Neural cell (in vitro differentiated cells): ENCODE results near the gene IRF2BP2. TPM values are rescaled to one million over a fixed set of nuclear protein-coding genes. Genes with fewer than 3 reads are reported as not detected.

Experiments used
- H2AFZ ChIP-seq: fragments of 200-600, 300-800 bp; sonication (generic), shearing (Covaris generic); 2 replicates; pipeline ENCODE4 v1.6.0; 2014; ENCODE audit warnings: low read depth, mild to moderate bottlenecking, antibody characterized with exemption, low read length, moderate library complexity
- H3F3A ChIP-seq: fragments of 200-600 bp; shearing (Covaris generic); 2 replicates; pipeline ENCODE4 v1.6.1; 2016; ENCODE audit warnings: mild to moderate bottlenecking, moderate library complexity, mixed read lengths, antibody characterized with exemption, low read length; ENCODE audit not compliant: insufficient read depth, poor library complexity, severe bottlenecking
- H3K27ac ChIP-seq: fragments of 200-600, 300-800 bp; sonication (generic), shearing (Covaris generic); 2 replicates; pipeline ENCODE4 v1.5.1; 2014; ENCODE audit warnings: mild to moderate bottlenecking, low read length, moderate library complexity
- H3K27me3 ChIP-seq: fragments of 300-800, 200-600 bp; sonication (generic), shearing (Covaris generic); 2 replicates; pipeline ENCODE4 v1.6.0; 2014; ENCODE audit warnings: mild to moderate bottlenecking, low read depth, low read length, moderate library complexity; ENCODE audit not compliant: insufficient read depth
- H3K36me3 ChIP-seq: fragments of 300-800, 200-600 bp; sonication (generic), shearing (Covaris generic); 2 replicates; pipeline ENCODE4 v1.5.1; 2014; ENCODE audit warnings: mild to moderate bottlenecking, antibody characterized with exemption, low read length, moderate library complexity; ENCODE audit not compliant: insufficient read depth
- H3K4me2 ChIP-seq: fragments of 300-800, 200-600 bp; sonication (generic), shearing (Covaris generic); 2 replicates; pipeline ENCODE4 v1.6.0; 2014; ENCODE audit warnings: mild to moderate bottlenecking, low read length
- H3K4me3 ChIP-seq: fragments of 300-800, 200-600 bp; sonication (generic), shearing (Covaris generic); 2 replicates; pipeline ENCODE4 v1.5.1; 2014; ENCODE audit warnings: mild to moderate bottlenecking, low read length, moderate library complexity
- H3K79me2 ChIP-seq: fragments of 200-600 bp; shearing (Covaris generic); replicated peaks from 2 replicates; pipeline ENCODE4 v1.6.0; 2014; ENCODE audit warnings: mild to moderate bottlenecking, low read length, moderate library complexity; ENCODE audit not compliant: insufficient read depth
- H3K9ac ChIP-seq: fragments of 300-800, 200-600 bp; sonication (generic), shearing (Covaris generic); 2 replicates; pipeline ENCODE4 v1.6.1; 2016; ENCODE audit warnings: mild to moderate bottlenecking, low read length, mixed read lengths
- H3K9me2 ChIP-seq: fragments of 200-600 bp; shearing (Covaris generic); 2 replicates; pipeline ENCODE4 v1.6.1; 2016; ENCODE audit warnings: mild to moderate bottlenecking, low read length, mixed read lengths; ENCODE audit not compliant: insufficient read depth
- H3K9me3 ChIP-seq: fragments of 200-600, 300-800 bp; sonication (generic), shearing (Covaris generic); 2 replicates; pipeline ENCODE4 v1.6.1; 2016; ENCODE audit warnings: mild to moderate bottlenecking, mixed run types, low read length, moderate library complexity, mixed read lengths
- H4K20me1 ChIP-seq: fragments of 200-600 bp; shearing (Covaris generic); 2 replicates; pipeline ENCODE4 v1.6.1; 2016; ENCODE audit warnings: mild to moderate bottlenecking, mixed run types; ENCODE audit not compliant: insufficient read depth
- EP300 ChIP-seq: fragments of 450-650 bp; conservative IDR thresholded peaks from 2 replicates; pipeline ENCODE4 v1.6.1; 2014; ENCODE audit warnings: antibody characterized with exemption, mild to moderate bottlenecking, moderate library complexity; ENCODE audit not compliant: poor library complexity, severe bottlenecking
- EZH2 ChIP-seq: fragments of 200-600, 300-800 bp; shearing (Covaris generic), sonication (generic); IDR thresholded peaks from 2 replicates; pipeline ENCODE4 v1.6.1; 2014; ENCODE audit warnings: antibody characterized with exemption, low read length, borderline replicate concordance, mild to moderate bottlenecking; ENCODE audit not compliant: insufficient read depth, poor library complexity, severe bottlenecking
- MXI1 ChIP-seq: fragments of 450-650 bp; conservative IDR thresholded peaks from 2 replicates; pipeline ENCODE4 v1.6.1; 2014; ENCODE audit warnings: antibody characterized with exemption, mild to moderate bottlenecking; ENCODE audit not compliant: poor library complexity, severe bottlenecking
- POLR2AphosphoS5 ChIP-seq: IDR thresholded peaks from 2 replicates; pipeline ENCODE4 v1.6.1; 2012
- RAD21 ChIP-seq: fragments of 450-650 bp; conservative IDR thresholded peaks from 2 replicates; pipeline ENCODE4 v1.6.1; 2014; ENCODE audit warnings: antibody characterized with exemption, mild to moderate bottlenecking, moderate library complexity
- REST ChIP-seq: IDR thresholded peaks from 2 replicates; pipeline ENCODE4 v1.6.1; 2012; ENCODE audit warnings: borderline replicate concordance
- SMC3 ChIP-seq: fragments of 450-650 bp; conservative IDR thresholded peaks from 2 replicates; pipeline ENCODE4 v1.6.1; 2014; ENCODE audit warnings: antibody characterized with exemption, mild to moderate bottlenecking, moderate library complexity; ENCODE audit not compliant: poor library complexity
- TAF1 ChIP-seq: IDR thresholded peaks from 2 replicates; pipeline ENCODE4 v1.6.1; 2012; ENCODE audit warnings: low read depth
- polyA plus RNA-seq: library from polyadenylated mRNA; depleted of rRNA; stranded (reverse); fragments of >200 nt; gene quantifications from 2 replicates; pipeline ENCODE4 v1.2.3, GENCODE V29; 2014
- TF ChIP-seq, protein P1 (sequence below): fragments of 450-650 bp; IDR thresholded peaks from 2 replicates; pipeline ENCODE4 v1.5.1; 2014; ENCODE audit warnings: antibody characterized with exemption, mild to moderate bottlenecking, moderate library complexity; ENCODE audit not compliant: poor library complexity, severe bottlenecking

IRF2BP2 gene
- polyA plus RNA-seq, 1 donor from 2014 or later = 56.9 TPM

DNA sequence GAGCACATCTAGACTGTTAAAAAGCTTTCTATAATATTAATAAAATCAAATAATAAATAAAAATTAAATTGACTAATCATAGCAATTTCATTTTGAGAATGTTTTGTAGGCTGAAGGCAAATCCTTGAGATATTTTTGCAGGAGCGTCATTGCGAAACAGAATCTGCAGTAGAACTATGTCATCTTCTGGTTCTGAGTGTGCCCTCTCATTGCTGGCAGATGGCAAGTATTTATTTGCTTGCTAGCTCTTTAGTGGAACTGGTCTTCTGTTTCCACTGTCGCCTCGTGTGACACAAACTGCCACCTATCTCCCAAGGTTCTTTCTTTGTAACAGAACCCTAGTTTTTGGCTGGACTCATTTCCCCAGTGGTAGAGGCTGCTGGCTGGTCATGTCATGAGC lies 19.0 kb upstream of the IRF2BP2 start:
- Histone ChIP-seq H3K4me3 (no peak overlapping the region), H3K27ac (no peak overlapping the region), H3K9me2 (no peaks in the 10 kb centered on the region), H2AFZ (no peak overlapping the region), H3K4me2 (no peak overlapping the region), H3K9ac (no peak overlapping the region), H3F3A (no peaks in the 10 kb centered on the region), H3K27me3 (no peaks in the 10 kb centered on the region), H4K20me1 (no peaks in the 10 kb centered on the region), H3K79me2 (no peaks in the 10 kb centered on the region), H3K36me3 (no peaks in the 10 kb centered on the region), H3K9me3 (no peaks in the 10 kb centered on the region)
- no peak for TF ChIP-seq REST
- TF ChIP-seq EP300 = no peak
- no peak for TF ChIP-seq POLR2AphosphoS5
- TF ChIP-seq MXI1 = no peak
- TF ChIP-seq TAF1 = no peak

DNA sequence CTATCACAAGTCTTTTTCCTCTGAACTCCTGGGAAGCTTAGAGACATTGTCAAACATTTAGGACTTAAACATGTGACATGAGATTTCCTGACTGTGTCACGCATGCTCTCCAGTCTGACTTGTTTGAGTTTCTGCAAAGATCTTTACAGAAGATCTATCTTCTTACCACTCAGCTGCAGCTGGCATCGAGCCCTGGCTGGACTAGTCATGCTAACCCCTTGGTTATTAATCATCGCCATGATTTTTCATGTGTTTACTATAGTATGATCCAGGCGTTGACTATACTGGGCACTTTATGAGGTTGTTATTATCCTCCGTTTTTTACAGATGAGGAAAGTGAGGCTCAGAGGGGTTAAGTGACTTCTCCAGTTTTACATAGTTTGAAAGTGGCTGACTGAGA lies 18.1 kb upstream of the IRF2BP2 start:
- H3K79me2 ChIP-seq = no peaks in the 10 kb centered on the region
- H3K9me3 ChIP-seq = no peaks in the 10 kb centered on the region
- no peak overlapping the region for H2AFZ ChIP-seq
- no peaks in the 10 kb centered on the region for H3K9me2 ChIP-seq
- no peaks in the 10 kb centered on the region for H3K36me3 ChIP-seq
- no peak for TF ChIP-seq TAF1
- no peak for TF ChIP-seq EP300
- no peak for TF ChIP-seq MXI1
- H4K20me1 ChIP-seq = no peaks in the 10 kb centered on the region
- no peak overlapping the region for H3K4me3 ChIP-seq
- H3K27ac ChIP-seq = no peak overlapping the region
- no peaks in the 10 kb centered on the region for H3F3A ChIP-seq
- H3K9ac ChIP-seq = no peak overlapping the region
- no peaks in the 10 kb centered on the region for H3K27me3 ChIP-seq
- H3K4me2 ChIP-seq = no peak overlapping the region

DNA sequence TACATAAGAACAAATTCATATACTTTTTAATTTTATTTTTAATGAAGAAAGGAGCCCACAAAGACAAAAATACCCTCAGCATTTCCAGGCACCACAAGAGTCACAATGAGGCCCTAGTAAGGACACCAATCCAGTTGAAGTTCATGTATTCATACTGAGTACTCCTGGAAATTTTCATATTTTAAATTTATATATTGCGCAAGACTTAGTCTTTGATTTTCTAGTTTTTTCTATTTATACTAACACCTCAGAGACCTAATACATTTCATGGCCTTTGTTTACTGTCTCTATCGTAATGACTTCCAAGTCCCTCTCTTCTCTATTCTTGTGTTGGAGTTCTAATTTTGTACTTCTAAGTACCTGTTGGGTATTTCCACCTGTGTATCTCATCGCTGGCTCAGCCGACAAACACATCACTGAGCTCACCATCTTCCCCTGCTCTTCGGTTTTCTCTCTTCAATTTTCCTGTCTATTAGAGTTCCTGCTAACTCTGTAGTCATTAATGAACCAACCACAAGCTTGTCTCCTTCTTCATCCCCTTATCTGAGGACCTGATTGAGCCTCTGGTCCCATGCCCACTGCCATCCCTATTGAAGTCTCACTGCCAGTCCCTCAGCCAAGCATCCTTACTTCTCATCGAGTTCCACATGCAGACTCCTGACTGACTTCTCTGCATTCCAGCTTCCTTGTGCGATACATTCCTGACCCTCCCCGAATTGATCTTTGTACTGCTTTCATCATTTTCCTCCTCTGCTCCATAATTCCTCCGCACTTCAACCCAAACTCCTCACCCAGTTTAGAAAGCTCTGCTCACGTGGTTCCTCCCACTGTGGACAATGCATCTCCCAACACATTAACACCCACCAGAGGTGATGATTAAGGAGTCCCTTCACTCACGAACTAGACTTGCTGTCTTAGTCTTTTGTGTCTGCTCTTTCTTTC lies 17.3 kb upstream of the IRF2BP2 start:
- TF ChIP-seq REST = no peak
- no peak for TF ChIP-seq EZH2
- TF ChIP-seq, protein P1, sequence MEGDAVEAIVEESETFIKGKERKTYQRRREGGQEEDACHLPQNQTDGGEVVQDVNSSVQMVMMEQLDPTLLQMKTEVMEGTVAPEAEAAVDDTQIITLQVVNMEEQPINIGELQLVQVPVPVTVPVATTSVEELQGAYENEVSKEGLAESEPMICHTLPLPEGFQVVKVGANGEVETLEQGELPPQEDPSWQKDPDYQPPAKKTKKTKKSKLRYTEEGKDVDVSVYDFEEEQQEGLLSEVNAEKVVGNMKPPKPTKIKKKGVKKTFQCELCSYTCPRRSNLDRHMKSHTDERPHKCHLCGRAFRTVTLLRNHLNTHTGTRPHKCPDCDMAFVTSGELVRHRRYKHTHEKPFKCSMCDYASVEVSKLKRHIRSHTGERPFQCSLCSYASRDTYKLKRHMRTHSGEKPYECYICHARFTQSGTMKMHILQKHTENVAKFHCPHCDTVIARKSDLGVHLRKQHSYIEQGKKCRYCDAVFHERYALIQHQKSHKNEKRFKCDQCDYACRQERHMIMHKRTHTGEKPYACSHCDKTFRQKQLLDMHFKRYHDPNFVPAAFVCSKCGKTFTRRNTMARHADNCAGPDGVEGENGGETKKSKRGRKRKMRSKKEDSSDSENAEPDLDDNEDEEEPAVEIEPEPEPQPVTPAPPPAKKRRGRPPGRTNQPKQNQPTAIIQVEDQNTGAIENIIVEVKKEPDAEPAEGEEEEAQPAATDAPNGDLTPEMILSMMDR = no peak
- no peak for TF ChIP-seq POLR2AphosphoS5
- no peak for TF ChIP-seq MXI1
- no peak for TF ChIP-seq SMC3
- TF ChIP-seq RAD21 = no peak
- no peak for TF ChIP-seq EP300
- TF ChIP-seq TAF1 = no peak
- no peaks in the 10 kb centered on the region for H3F3A ChIP-seq
- H3K27ac ChIP-seq = no peak overlapping the region
- no peak overlapping the region for H2AFZ ChIP-seq
- no peaks in the 10 kb centered on the region for H4K20me1 ChIP-seq
- no peaks in the 10 kb centered on the region for H3K79me2 ChIP-seq
- no peaks in the 10 kb centered on the region for H3K9me3 ChIP-seq
- no peaks in the 10 kb centered on the region for H3K36me3 ChIP-seq
- no peaks in the 10 kb centered on the region for H3K27me3 ChIP-seq
- H3K4me2 ChIP-seq = no peak overlapping the region
- no peak overlapping the region for H3K4me3 ChIP-seq
- H3K9ac ChIP-seq = no peak overlapping the region
- H3K9me2 ChIP-seq = no peaks in the 10 kb centered on the region
